CD4-positive, alpha-beta memory T cell (primary cell): ENCODE results near the gene VPREB1. TPM values are rescaled to one million over a fixed set of nuclear protein-coding genes. Genes with fewer than 3 reads are reported as not detected.
"Not testable (repeated sequence)": the region's sequence is repeated elsewhere in the genome, so short reads cannot be mapped to it uniquely, and the experiment has no call there.

ENCODE experiments used
- CTCF ChIA-PET: fragments of 350-600 bp; sonication (Branson Sonifier 250); formaldehyde crosslinking; loops from one replicate; lab custom pipeline; 2021; ENCODE audit warnings: inconsistent platforms; ENCODE audit not compliant: partially characterized antibody; lab: Charles Lee
- POLR2A ChIA-PET: fragments of 350-600 bp; sonication (Branson Sonifier 250); formaldehyde crosslinking; loops from one replicate; lab custom pipeline; 2021; ENCODE audit not compliant: partially characterized antibody; lab: Charles Lee
- DNase-seq, 5 donors: peaks; one replicate each; pipeline versions ENCODE4 v3.0.0 to v3.0.0-alpha.2; 2020 to 2022; ENCODE audit warnings: mixed read lengths in 1 of 5
- H3K27ac ChIP-seq: one replicate; pipeline ENCODE4 v1.7.0; 2013; ENCODE audit warnings: low read depth, low read length
- H3K27me3 ChIP-seq: 2 replicates; pipeline ENCODE4 v1.7.0; 2013; ENCODE audit warnings: mild to moderate bottlenecking, low read length, moderate library complexity; ENCODE audit not compliant: insufficient read depth
- H3K36me3 ChIP-seq: 2 replicates; pipeline ENCODE4 v1.7.0; 2013; ENCODE audit warnings: mild to moderate bottlenecking, low read length, moderate library complexity; ENCODE audit not compliant: insufficient read depth
- H3K4me1 ChIP-seq: 2 replicates; pipeline ENCODE4 v1.7.0; 2013; ENCODE audit warnings: mild to moderate bottlenecking, low read length, moderate library complexity; ENCODE audit not compliant: insufficient read depth
- H3K4me3 ChIP-seq, 2 donors: one replicate each; pipeline ENCODE4 v1.7.0; 2013; ENCODE audit warnings: low read length in 2 of 2, mild to moderate bottlenecking in 1 of 2
- H3K9me3 ChIP-seq, 2 donors: one replicate each; pipeline ENCODE4 v1.7.0; 2013; ENCODE audit warnings: low read length in 2 of 2, control low read depth in 1 of 2; ENCODE audit not compliant: control insufficient read depth in 1 of 2
- H3K27ac Mint-ChIP-seq, 7 donors: one replicate each; pipeline ENCODE4 v1.8.0; 2020 to 2021; ENCODE audit warnings: mixed read lengths in 7 of 7, mild to moderate bottlenecking in 6 of 7, inconsistent platforms in 3 of 7, moderate library complexity in 3 of 7
- H3K27me3 Mint-ChIP-seq, 2 donors: one replicate each; pipeline ENCODE4 v1.8.0; 2020 to 2021; ENCODE audit warnings: mixed read lengths in 2 of 2
- H3K36me3 Mint-ChIP-seq, 2 donors: one replicate each; pipeline ENCODE4 v1.8.0; 2020 to 2021; ENCODE audit warnings: mixed read lengths in 2 of 2, inconsistent platforms in 1 of 2, mild to moderate bottlenecking in 1 of 2
- H3K4me1 Mint-ChIP-seq, 4 donors: one replicate each; pipeline ENCODE4 v1.8.0; 2020 to 2021; ENCODE audit warnings: mixed read lengths in 4 of 4, mild to moderate bottlenecking in 1 of 4
- H3K4me3 Mint-ChIP-seq, 8 donors: one replicate each; pipeline ENCODE4 v1.8.0; 2020 to 2021; ENCODE audit warnings: mixed read lengths in 8 of 8, mild to moderate bottlenecking in 7 of 8, moderate library complexity in 6 of 8, inconsistent platforms in 3 of 8
- H3K9me3 Mint-ChIP-seq, 8 donors: one replicate each; pipeline ENCODE4 v1.8.0; 2020 to 2021; ENCODE audit warnings: mixed read lengths in 8 of 8, mild to moderate bottlenecking in 5 of 8, inconsistent platforms in 3 of 8, moderate library complexity in 1 of 8
- intact Hi-C: fragments of 100-400 bp; cut with micrococcal nuclease; formaldehyde crosslinking; loops from one replicate; pipeline ENCODE4 v1.15.1; 2023
- polyA plus RNA-seq, 2 donors: library from polyadenylated mRNA; unstranded; fragments of 300-500 nt; fragmentation: Illumina TruSeq; gene quantifications; one replicate each; pipeline ENCODE4 v1.2.3, GENCODE V29; 2021
- total RNA-seq, 2 experiments: library from RNA; stranded (reverse); gene quantifications; one replicate each; pipeline ENCODE4 v1.2.3, GENCODE V29; 2021

VPREB1 gene
- total and polyA plus RNA-seq, 4 experiments from 2014 or later: not detected

DNA sequence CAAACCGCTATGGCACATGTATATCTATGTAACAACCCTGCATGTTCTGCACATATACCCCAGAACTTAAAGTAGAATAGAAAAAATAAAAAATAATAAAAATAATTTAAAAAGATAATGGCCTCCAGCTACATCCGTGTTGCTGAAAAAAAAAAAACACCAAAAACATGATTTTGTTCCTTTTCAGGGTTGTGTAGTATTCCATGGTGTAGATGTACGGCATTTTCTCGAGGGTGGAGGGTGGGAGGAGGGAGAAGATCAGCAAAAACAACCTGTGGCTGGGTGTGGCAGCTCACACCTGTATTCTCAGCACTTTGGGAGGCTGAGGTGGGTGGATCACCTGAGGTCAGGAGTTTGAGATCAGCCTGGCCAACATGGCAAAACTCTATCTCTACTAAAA, 16.0 kb downstream of the VPREB1 start:
- H3K4me3 ChIP-seq, intact Hi-C loops, H3K27me3 ChIP-seq, H3K36me3 Mint-ChIP-seq, H3K27me3 Mint-ChIP-seq, POLR2A ChIA-PET, H3K4me1 Mint-ChIP-seq, H3K36me3 ChIP-seq, H3K4me3 Mint-ChIP-seq, H3K9me3 ChIP-seq, H3K4me1 ChIP-seq, H3K27ac ChIP-seq, DNase-seq, H3K27ac Mint-ChIP-seq: not testable (repeated sequence)
- CTCF ChIA-PET: interaction anchor here (1.1 kb wide), 1 partner anchor 25 kb away, joined by 3 read pairs; no protein-coding TSS in a partner anchor
- peaks cover 0 to 10% (median 4%) of the 10 kb centered on the region in 8 donors for H3K9me3 Mint-ChIP-seq

DNA sequence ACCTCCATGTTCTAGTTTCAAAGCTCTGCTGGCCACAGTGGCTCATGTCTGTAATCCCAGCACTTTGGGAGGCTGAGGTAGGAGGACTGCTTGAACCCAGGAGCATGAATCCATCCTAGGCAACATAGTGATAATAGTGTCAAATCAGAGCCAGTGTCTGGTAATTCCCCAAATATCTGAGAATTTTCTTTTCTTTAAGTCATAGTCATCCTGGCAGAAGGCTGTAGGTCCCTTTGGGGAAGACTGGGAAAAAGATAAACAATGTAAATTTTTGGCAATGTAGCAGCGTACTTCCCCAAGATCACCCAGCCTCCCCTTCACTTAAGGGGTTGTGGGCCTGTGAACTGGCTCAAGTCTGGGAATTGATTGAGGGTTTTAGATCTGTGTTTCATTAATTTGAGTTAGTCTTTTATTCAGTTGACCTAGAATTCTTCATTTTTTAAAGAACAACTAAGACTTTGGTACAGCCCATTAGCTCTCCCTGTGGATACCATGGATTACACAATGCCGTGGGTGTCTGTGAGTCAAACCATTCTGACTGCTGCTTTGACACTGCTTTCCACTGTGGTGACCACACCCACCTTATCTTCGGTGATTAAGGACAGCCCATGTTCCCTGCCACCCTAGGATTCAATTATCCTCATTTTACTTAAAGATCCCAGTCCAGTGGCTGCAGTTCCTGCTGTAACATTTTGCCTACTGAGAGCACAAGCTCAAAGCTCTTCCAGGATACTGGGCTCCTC, 17.9 kb downstream of the VPREB1 start:
- H3K4me1 ChIP-seq, DNase-seq, H3K27me3 ChIP-seq, H3K27ac Mint-ChIP-seq, H3K27ac ChIP-seq, H3K9me3 ChIP-seq, H3K36me3 Mint-ChIP-seq, H3K27me3 Mint-ChIP-seq, H3K4me3 ChIP-seq, POLR2A ChIA-PET, intact Hi-C loops, H3K4me1 Mint-ChIP-seq, H3K36me3 ChIP-seq, H3K4me3 Mint-ChIP-seq, CTCF ChIA-PET: not testable (repeated sequence)
- H3K9me3 Mint-ChIP-seq: peaks cover 0 to 10% (median 4%) of the 10 kb centered on the region in 8 donors

DNA sequence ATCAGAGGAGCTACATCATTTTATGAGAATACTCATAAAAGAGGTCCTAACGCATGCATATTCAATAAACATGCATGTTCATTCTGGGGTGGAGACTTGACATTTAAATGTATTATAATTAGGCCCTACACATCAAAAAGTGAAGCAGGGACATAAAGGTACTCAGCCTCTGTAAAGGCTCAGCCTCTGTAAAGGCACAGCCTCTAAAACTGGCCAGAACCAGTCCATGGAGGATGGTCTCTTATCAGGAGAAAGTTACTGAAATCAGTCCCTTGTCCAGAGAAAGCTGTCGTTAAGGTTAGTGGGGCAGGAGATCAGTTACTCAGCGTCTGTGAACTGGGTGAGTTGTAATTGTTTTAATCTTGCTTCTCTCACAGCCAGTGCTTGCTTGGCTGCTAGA, 19.2 kb downstream of the VPREB1 start:
- H3K4me1 ChIP-seq, H3K9me3 Mint-ChIP-seq, H3K27me3 ChIP-seq, H3K27ac Mint-ChIP-seq, H3K4me1 Mint-ChIP-seq, H3K27ac ChIP-seq, H3K9me3 ChIP-seq, CTCF ChIA-PET, POLR2A ChIA-PET, H3K27me3 Mint-ChIP-seq, DNase-seq, H3K36me3 ChIP-seq, H3K4me3 Mint-ChIP-seq, H3K36me3 Mint-ChIP-seq, intact Hi-C loops, H3K4me3 ChIP-seq: not testable (repeated sequence)

DNA sequence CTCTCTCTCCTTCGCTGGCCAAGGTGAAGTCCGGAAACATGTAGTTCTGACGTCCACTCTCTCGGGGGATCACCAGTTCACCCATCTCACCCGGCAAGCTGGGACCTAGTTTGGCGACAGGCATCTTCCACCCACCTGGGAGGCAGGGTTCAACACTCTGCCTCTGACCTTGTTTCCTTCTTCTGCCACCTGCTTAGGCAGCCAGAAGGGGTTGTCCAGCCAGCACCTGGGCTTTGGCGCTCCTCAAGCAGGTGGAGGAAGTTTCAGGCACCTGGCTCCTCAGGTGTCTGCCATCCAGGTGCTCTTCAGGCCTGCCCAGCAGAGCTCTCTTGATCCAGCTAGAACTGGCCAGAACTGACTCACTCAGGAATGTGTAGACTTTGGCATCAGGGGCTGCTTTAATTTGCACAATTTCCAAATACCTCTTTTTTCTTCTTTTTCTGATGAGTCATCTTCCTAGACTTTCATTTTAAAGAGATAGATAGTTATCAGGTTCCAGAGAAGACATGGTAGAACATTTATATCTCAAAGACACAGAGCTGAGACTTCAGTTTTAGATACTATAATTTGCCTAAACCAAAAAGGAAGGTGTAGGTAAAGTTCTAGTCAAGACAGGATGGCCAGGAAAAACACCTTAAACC, 25.6 kb downstream of the VPREB1 start:
- H3K4me3 Mint-ChIP-seq, POLR2A ChIA-PET, H3K4me1 ChIP-seq, H3K9me3 ChIP-seq, H3K4me3 ChIP-seq, intact Hi-C loops, H3K27me3 Mint-ChIP-seq, H3K27me3 ChIP-seq, H3K36me3 ChIP-seq, CTCF ChIA-PET, H3K27ac ChIP-seq, DNase-seq, H3K27ac Mint-ChIP-seq, H3K36me3 Mint-ChIP-seq, H3K9me3 Mint-ChIP-seq: not testable (repeated sequence)
- H3K4me1 Mint-ChIP-seq: peaks cover 2 to 10% (median 7%) of the 10 kb centered on the region in 4 donors

DNA sequence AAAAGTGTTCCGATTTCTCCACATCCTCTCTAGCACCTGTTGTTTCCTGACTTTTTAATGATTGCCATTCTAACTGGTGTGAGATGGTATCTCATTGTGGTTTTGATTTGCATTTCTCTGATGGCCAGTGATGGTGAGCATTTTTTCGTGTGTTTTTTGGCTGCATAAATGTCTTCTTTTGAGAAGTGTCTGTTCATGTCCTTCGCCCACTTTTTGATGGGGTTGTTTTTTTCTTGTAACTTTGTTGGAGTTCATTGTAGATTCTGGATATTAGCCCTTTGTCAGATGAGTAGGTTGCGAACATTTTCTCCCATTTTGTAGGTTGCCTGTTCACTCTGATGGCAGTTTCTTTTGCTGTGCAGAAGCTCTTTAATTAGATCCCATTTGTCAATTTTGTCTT, 32.8 kb downstream of the VPREB1 start:
- H3K36me3 Mint-ChIP-seq, intact Hi-C loops, H3K9me3 Mint-ChIP-seq, H3K36me3 ChIP-seq, H3K4me3 ChIP-seq, H3K4me1 ChIP-seq, H3K9me3 ChIP-seq, H3K4me1 Mint-ChIP-seq, H3K27me3 ChIP-seq, POLR2A ChIA-PET, H3K27ac Mint-ChIP-seq, H3K27me3 Mint-ChIP-seq, DNase-seq, H3K27ac ChIP-seq, CTCF ChIA-PET, H3K4me3 Mint-ChIP-seq: not testable (repeated sequence)

DNA sequence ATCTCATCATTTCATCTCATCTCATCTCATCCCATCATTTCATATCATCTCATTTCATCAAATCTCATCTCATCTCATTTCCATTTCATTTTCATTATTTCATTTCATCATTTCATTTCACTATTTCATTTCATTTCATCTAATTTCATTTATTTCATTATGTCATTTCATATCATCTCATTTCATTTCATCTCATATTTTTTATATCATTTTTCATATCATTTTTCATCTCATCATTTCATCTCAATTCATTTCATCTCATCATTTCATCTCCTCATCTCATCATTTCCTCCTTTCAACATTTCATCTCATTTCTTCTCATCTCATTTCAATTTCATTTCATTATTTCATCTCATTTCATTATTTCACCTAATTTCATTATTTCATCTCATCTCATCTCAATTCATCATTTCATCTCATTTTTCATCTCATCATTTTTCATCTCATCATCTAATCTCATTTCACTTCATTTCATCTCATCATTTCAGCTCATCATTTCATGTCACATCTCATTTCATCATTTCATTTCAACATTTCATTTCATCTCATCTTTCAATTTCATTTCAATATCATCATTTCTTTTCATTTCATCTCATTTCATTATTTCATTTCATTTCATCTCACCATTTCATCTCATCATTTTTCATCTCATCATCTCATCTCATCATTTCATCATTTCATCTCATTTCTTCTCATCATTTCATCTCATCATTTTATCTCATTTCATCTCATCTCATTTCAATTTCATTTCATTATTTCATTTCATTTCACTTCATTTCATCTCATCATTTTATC, 40.6 kb downstream of the VPREB1 start:
- H3K36me3 Mint-ChIP-seq, H3K4me1 ChIP-seq, CTCF ChIA-PET, H3K27ac Mint-ChIP-seq, H3K27me3 ChIP-seq, H3K4me1 Mint-ChIP-seq, H3K9me3 ChIP-seq, H3K36me3 ChIP-seq, H3K27me3 Mint-ChIP-seq, POLR2A ChIA-PET, DNase-seq, H3K9me3 Mint-ChIP-seq, H3K4me3 ChIP-seq, H3K4me3 Mint-ChIP-seq, H3K27ac ChIP-seq, intact Hi-C loops: not testable (repeated sequence)

DNA sequence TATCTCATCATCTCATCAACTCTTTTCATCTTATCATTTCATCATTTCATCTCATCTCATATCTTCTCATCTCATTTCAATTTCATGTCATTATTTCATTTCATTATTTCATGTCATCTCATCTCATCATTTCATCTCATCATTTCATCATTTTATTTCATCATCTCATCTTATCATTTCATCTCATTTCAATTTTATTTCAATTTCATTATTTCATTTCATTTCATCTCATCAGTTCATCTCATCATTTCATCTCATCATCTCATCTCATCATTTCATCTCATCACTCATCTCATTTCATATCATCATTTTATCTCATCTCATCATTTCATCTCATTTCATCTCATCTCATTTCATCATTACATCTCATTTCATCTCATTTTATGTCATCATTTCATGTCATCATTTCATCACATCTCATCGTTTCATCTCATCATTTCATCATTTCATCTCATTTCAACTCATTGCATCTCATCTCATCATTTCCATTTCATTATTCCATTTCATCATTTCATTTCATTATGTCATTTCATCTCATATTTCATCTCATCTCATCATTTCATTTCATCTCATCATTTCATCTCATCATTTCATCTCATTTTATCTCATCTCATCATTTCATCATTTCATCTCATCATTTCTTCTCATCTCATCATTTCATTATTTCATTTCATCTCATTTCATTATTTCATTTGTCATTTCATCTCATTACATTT, 42.0 kb downstream of the VPREB1 start:
- H3K27ac Mint-ChIP-seq, H3K27ac ChIP-seq, H3K4me3 ChIP-seq, CTCF ChIA-PET, H3K4me3 Mint-ChIP-seq, DNase-seq, intact Hi-C loops, POLR2A ChIA-PET, H3K4me1 Mint-ChIP-seq, H3K36me3 Mint-ChIP-seq, H3K9me3 ChIP-seq, H3K9me3 Mint-ChIP-seq, H3K36me3 ChIP-seq, H3K4me1 ChIP-seq, H3K27me3 ChIP-seq, H3K27me3 Mint-ChIP-seq: not testable (repeated sequence)
